Daoy (cell line): ENCODE data around the gene ZNF480. TPM values are rescaled to one million over a fixed set of nuclear protein-coding genes. Genes with fewer than 3 reads are reported as not detected.
A peak's percentile ranks its signal among the peaks of the same experiment; 100 is the strongest.
"Not testable (repeated sequence)": the region's sequence is repeated elsewhere in the genome, so short reads cannot be mapped to it uniquely, and the experiment has no call there.

Experiments
- DNase-seq: peaks from one replicate; pipeline ENCODE4 v3.0.0-alpha.2; 2015; ENCODE audit warnings: low read depth
- total RNA-seq: library from RNA; depleted of rRNA; stranded (reverse); fragments of >200 nt; shearing (Covaris generic); gene quantifications from 2 replicates; pipeline ENCODE4 v1.2.3, GENCODE V29; 2014; rRNA removed

The ZNF480 gene
- total RNA-seq, result 8.6 and 10.7 TPM in 2 replicates

GRCh38 chr19:52296773-52297600 lies at the start of gene ZNF480:
TSS of gene ZNF480 (plus strand) at chr19:52297169. CDS start at chr19:52300413, 3,244 bp downstream.
- DNase-seq, result peak; percentile 79

GRCh38 chr19:52248241-52248640 lies 48.7 kb upstream of the ZNF480 start:
- peak; percentile 40 for DNase-seq

DNA sequence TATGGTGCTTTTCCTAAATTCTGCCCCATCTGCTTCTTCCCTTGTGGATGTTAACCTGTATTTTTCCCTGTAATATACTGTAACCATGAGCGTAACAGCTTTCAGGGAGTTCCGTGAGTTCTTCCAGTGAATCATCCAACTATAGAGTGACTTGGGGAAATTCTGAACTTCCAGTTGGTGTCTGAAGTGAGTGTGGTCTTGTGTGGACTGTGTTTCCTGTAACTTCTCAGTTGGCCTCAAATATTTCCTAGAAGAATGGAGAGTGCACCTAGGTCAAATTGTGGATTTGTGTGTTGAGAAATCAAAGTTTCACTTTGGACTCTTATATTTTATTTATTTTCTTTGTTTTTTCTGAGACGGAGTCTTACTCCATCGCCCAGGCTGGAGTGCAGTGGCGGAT lies 38.5 kb upstream of the ZNF480 start:
- no peak for DNase-seq

DNA sequence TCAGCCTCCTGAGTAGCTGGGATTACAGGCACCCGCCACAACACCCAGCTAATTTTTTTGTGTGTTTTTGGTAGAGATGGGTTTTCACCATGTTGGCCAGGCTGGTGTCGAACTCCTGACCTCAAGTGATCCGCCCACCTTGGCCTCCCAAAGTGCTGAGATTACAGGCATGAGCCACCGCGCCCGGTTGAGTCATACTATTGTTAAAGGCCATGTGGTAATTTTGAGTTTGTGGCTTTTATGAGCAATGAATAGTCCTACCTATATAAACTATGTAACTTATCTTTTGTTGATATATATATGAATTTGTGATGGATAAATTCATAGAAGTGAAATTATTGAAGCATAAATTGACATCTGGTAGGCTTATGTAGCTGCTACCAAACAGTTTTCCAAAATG lies 31.4 kb upstream of the ZNF480 start:
- peak; percentile 23 for DNase-seq

GRCh38 chr19:52269338-52270261 lies 27.4 kb upstream of the ZNF480 start, which contains the start of gene ZNF766:
TSS of gene ZNF766 (plus strand) at chr19:52269587. CDS start at chr19:52269614, 27 bp downstream.
- DNase-seq, result peak; percentile 97

GRCh38 chr19:52270266-52270885 lies 26.6 kb upstream of the ZNF480 start:
- peak; percentile 28 for DNase-seq

DNA sequence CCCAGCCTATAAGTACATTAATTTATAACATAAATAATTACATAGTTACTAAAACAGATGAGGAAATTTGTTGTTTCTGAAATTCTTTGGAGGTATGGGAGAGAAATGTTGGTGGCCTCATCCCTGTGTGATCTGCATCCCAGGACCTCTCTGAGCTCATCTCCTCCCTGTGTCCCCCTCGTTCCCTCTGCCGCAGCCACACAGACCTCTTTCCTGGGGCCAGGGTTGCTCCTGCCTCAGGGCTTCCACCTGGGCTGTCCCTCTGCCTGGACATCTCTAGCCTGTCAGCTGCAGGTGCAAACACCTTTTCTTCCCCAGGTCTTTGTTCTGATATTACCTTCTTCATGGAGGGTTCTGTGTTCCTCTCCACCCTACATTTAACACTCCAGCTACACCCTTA lies 23.7 kb upstream of the ZNF480 start:
- DNase-seq, result no peak

GRCh38 chr19:52274191-52274590 lies 22.8 kb upstream of the ZNF480 start:
- no peak for DNase-seq

DNA sequence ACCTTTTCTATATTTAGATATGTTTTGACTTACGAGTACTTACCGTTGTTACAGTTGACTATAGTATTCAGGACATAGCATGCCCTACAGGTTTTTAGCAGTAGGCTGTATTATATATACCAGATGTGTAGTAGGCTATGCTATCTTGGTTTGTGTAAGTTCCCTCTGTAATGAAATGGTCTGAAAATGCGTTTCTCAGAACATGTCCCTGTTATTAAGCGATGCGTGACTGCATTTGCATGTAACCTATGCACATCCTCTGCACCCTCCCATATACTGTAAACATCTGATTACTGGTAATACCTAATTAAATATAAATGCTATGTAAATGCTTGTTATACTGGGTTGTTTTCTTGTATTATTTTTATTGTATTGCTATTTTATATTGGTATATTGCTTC lies 21.0 kb upstream of the ZNF480 start:
- no peak for DNase-seq

- DNase-seq, result no peak
These were observed 19.5 kb upstream of the ZNF480 start for GRCh38 chr19:52277471-52277870.

GRCh38 chr19:52286256-52286655 lies 10.7 kb upstream of the ZNF480 start:
- no peak for DNase-seq

- DNase-seq, result no peak
These were observed 5.2 kb upstream of the ZNF480 start for GRCh38 chr19:52291781-52292180.

- not testable (repeated sequence) for DNase-seq
These were observed 4.0 kb upstream of the ZNF480 start for GRCh38 chr19:52292946-52293345.

- DNase-seq, result peak; percentile 4
These were observed 583 bp upstream of the ZNF480 start for GRCh38 chr19:52296400-52296772.

DNA sequence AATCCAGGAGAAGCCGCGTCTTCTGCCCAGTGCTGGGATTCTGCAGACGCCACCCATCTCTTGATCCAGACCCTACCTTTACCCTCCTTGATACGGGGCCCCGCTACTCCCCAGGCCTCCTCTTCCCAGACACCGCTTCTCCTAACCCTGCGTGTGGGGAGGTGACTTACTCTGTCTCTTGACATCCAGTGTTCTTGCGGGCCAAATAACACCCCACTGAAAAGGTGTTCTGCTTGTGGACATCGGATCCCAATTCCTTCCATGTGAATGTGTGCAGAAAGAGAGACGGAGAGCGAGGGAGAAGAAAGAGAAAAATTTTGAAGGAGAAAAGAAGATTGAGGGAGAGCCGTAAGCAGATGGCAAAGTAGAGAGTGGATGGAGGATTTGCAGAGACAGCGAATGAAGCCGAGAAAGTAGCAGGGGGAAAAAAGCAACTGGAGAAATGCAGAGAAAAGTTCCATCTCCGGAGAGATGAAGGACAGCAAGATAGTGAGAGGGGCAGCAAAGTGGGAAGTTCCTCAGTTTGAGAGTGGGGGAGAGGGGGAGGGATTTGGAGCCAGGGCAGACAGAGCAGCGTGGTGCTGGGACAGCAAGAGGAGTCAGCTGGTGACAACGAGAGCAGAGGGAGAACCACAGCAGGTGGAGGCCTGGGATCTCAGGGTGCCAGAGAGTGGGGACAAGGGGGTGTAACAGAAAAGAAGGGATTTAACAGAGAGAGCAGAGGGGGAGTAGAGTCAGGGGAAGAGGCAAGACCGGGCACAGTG lies 814 bp downstream of the ZNF480 start:
- peak; percentile 5 for DNase-seq

DNA sequence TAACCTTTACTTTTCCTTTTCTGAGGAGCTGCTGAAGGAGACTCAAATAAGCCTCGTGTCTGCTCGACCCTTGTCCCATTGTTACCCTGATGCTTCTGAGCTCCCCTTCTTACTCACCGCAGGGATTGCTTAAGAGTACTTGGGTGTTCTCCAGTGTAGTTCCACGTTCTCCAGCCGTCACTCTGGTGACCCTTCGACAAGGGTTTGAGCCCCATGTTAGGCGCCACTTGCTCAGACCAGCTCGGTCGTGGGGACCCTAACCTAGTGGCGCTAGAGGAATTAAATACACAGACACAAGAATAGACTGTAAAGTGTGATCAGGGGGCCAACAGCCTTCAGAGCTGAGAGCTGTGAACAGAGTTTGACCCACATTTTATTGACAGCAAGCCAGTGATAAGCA lies 10.3 kb downstream of the ZNF480 start:
- DNase-seq, result peak; percentile 13

DNA sequence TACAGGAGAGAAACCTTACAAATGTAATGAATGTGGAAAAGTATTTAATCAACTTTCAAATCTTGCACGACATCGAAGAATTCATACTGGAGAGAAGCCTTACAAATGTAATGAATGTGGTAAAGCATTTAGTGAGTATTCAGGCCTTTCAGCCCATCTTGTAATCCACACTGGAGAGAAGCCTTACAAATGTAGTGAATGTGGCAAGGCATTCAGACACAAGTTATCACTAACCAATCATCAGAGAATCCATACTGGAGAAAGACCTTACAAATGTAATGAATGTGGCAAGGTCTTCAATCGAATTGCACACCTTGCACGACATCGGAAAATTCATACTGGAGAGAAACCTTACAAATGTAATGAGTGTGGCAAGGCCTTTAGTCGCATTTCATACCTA lies 25.5 kb downstream of the ZNF480 start:
- DNase-seq, result no peak

GRCh38 chr19:52331757-52332156 lies 34.8 kb downstream of the ZNF480 start:
- DNase-seq, result no peak

- no peak for DNase-seq
These were observed 38.8 kb downstream of the ZNF480 start for GRCh38 chr19:52335768-52336116.

- peak; percentile 93 for DNase-seq
These were observed 39.3 kb downstream of the ZNF480 start, which contains the start of gene ZNF610 for GRCh38 chr19:52336117-52336790. TSS of gene ZNF610 (plus strand) at chr19:52336243. CDS start at chr19:52349173, 12,930 bp downstream.
